Cardiac muscle cell (in vitro differentiated cells and primary cell): ENCODE measurements around the gene CEP63. TPM values are rescaled to one million over a fixed set of nuclear protein-coding genes. Genes with fewer than 3 reads are reported as not detected.

Source experiments
- DNase-seq, 2 donors: peaks; one replicate each; pipeline versions ENCODE4 v3.0.0 to v3.0.0-alpha.2; 2010 to 2017; ENCODE audit warnings: low read depth in 1 of 2, low spot score in 1 of 2
- H3K27ac ChIP-seq: fragments of 200-600 bp; sonication (generic); 2 replicates; pipeline ENCODE4 v1.5.1; 2016
- H3K27me3 ChIP-seq: fragments of 200-600 bp; sonication (generic); 2 replicates; pipeline ENCODE4 v1.6.0; 2016; ENCODE audit warnings: control low read depth
- H3K36me3 ChIP-seq: fragments of 200-600 bp; sonication (generic); 2 replicates; pipeline ENCODE4 v1.5.1; 2016; ENCODE audit warnings: control low read depth
- H3K4me1 ChIP-seq: fragments of 200-600 bp; sonication (generic); 2 replicates; pipeline ENCODE4 v1.8.1; 2017; ENCODE audit warnings: low read depth, mild to moderate bottlenecking, mixed run types
- H3K4me3 ChIP-seq: fragments of 200-600 bp; sonication (generic); 2 replicates; pipeline ENCODE4 v1.5.1; 2016; ENCODE audit warnings: mild to moderate bottlenecking
- H3K9me3 ChIP-seq: fragments of 200-600 bp; sonication (generic); 2 replicates; pipeline ENCODE4 v1.5.1; 2017; ENCODE audit warnings: low read depth, mild to moderate bottlenecking, control low read depth
- polyA plus RNA-seq: library from polyadenylated mRNA; unstranded; fragments of >200 nt; fragmentation: Nextera tagmentation; extraction: Ambion mirVana; gene quantifications from 2 replicates; pipeline ENCODE4 v1.2.1, GENCODE V29; 2016
- total RNA-seq: library from RNA; depleted of rRNA; stranded (reverse); fragments of >200 nt; gene quantifications from 2 replicates; pipeline ENCODE4 v1.2.3, GENCODE V29; 2016
- TF ChIP-seq, protein P1 (sequence below): IDR thresholded peaks from 2 replicates; pipeline ENCODE4 v1.5.1; 2012; ENCODE audit warnings: low read depth, mild to moderate bottlenecking, low read length

The CEP63 gene
- total RNA-seq (19.9 and 51.2 TPM in 2 replicates), polyA plus RNA-seq (36.6 and 46.4 TPM in 2 replicates)

DNA sequence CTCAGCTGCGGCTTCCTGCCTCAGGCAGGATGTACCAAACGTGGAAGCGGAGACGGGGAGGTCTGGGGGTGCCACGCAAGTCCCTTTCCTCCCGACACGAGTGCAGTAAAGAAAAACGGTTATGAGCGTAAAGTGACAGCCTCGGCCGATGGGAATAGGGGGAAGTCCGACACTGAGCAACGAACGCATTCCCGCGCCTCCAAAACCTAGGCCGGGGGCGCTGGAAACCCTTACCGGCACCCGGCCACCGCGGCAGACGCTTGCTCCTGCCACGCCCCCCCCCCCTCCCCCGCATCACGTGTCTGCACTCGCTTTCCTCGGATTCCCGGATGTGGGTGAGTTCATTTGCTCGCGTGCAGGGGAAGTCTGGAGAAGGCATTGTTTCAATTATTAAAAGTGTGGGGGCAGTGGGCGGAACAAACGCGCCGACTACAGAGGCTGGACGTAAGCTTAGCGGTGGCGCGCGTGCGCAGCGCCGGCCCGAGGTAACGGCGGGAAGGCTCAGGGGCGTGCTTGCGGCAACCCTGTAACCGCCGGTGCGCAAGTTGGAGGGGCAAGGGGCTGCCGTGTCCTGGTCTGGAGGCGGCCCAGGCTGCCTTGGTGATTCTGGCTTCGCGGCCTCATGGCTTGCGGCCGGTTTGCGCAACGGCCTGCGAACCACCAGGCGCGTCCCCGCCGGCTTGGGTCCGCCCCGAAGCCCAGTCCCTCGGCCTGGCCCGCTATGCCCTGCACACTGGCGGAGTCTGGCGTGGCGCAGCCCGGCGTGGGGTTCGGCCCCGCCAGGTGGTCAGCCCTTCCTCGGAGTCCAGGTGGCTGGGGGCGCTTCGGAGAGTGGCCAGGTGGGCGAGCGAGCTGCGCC lies at the start of gene CEP63, which contains the start of gene ANAPC13:
TSS of gene CEP63 (plus strand) at position 340 of the 859 bp plus-strand sequence. CDS start 9,264 bp downstream, outside the sequence.
TSS of gene ANAPC13 (minus strand) at position 268 of the 859 bp plus-strand sequence. CDS start 3,081 bp downstream, outside the sequence.
- H3K27me3 ChIP-seq = no peaks in the 10 kb centered on the region
- peaks cover 17% of the 10 kb centered on the region for H3K4me1 ChIP-seq
- no peaks in the 10 kb centered on the region for H3K9me3 ChIP-seq
- H3K27ac ChIP-seq = peak within 1 kb of the TSS; percentile 91
- DNase-seq = peak; percentile 97 to 100
- peaks cover 15% of the 10 kb centered on the region for H3K36me3 ChIP-seq
- TF ChIP-seq, protein P1, sequence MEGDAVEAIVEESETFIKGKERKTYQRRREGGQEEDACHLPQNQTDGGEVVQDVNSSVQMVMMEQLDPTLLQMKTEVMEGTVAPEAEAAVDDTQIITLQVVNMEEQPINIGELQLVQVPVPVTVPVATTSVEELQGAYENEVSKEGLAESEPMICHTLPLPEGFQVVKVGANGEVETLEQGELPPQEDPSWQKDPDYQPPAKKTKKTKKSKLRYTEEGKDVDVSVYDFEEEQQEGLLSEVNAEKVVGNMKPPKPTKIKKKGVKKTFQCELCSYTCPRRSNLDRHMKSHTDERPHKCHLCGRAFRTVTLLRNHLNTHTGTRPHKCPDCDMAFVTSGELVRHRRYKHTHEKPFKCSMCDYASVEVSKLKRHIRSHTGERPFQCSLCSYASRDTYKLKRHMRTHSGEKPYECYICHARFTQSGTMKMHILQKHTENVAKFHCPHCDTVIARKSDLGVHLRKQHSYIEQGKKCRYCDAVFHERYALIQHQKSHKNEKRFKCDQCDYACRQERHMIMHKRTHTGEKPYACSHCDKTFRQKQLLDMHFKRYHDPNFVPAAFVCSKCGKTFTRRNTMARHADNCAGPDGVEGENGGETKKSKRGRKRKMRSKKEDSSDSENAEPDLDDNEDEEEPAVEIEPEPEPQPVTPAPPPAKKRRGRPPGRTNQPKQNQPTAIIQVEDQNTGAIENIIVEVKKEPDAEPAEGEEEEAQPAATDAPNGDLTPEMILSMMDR = no peak
- H3K4me3 ChIP-seq = peak within 1 kb of the TSS; percentile 69

DNA sequence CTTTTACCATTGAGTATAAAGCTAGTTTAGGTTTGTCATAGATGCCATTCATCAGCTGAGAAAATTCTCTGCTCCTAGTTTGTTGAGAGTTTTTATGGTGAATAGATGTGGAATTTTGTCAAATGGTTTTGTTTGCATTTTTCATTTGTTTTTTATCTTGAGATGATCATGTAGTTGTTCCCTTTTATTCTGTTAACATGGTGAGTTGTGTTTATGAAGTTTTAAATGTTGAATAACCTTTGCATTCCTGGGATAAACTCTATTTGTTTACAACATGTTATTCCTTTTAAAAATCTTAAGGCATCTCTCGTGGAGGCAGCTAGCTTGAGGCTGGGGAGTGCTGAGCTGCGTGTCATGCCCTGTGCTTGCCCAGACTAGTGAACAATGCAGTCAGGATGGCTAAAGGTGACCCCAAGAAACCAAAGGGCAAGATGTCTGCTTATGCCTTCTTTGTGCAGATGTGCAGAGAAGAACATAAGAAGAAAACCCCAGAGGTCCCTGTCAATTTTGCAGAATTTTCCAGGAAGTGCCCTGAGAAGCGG lies 48.6 kb upstream of the CEP63 start:
- peaks cover 3% of the 10 kb centered on the region for H3K4me1 ChIP-seq
- no peaks in the 10 kb centered on the region for H3K27me3 ChIP-seq
- no peak for DNase-seq
- H3K27ac ChIP-seq = no peak overlapping the region
- TF ChIP-seq, protein P1 = no peak
- no peak overlapping the region for H3K4me3 ChIP-seq
- H3K36me3 ChIP-seq = no peaks in the 10 kb centered on the region
- no peaks in the 10 kb centered on the region for H3K9me3 ChIP-seq

DNA sequence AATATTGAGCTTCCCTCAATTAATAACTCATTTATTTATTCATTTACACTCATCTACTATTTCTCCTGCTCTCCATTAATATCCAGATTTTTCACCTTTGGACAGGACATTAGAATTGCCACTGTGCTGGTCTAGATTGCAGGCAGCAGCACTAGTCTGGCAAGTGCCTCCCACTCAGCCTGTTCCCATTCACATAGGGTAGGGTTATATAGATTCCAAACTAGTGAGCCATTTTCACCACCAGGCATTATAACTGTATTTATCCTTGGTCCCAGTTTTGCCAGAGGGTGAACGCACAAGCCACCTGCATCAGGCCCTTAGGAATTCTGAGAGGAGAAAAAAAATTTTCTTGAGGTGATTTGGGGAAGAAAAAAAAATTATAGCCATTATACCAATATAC lies 44.5 kb upstream of the CEP63 start:
- no peaks in the 10 kb centered on the region for H3K27me3 ChIP-seq
- TF ChIP-seq, protein P1 = no peak

DNA sequence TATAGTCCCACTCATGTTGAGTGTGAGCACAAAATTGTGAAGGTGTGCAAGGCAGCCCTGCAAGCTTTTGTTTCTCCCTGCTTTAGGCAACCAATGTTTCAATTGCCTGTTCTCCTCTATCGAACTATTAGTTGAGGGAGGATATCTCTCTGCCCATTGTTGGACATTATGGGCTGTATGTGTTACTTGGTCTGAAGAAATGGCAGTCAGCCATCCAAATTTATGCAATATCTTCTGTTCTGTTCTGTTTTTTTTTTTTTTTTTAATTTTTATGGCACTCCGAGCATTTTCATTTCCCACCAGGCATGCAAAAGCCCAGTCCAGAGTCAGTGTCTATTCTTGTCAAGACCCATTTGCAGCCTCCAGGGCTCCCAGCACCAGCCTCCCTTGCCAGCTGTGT lies 44.0 kb upstream of the CEP63 start:
- TF ChIP-seq, protein P1 = no peak
- no peak overlapping the region for H3K27ac ChIP-seq
- H3K4me1 ChIP-seq = no peaks in the 10 kb centered on the region
- no peaks in the 10 kb centered on the region for H3K27me3 ChIP-seq
- H3K4me3 ChIP-seq = no peak overlapping the region
- no peaks in the 10 kb centered on the region for H3K9me3 ChIP-seq
- peak in 1 of 2 donors; percentile 48 for DNase-seq
- no peaks in the 10 kb centered on the region for H3K36me3 ChIP-seq

More for the DNA sequence above, 44.5 kb upstream of the CEP63 start:
- Histone ChIP-seq H3K27ac (no peak overlapping the region), H3K36me3 (no peaks in the 10 kb centered on the region), H3K4me1 (no peaks in the 10 kb centered on the region), H3K4me3 (no peak overlapping the region), H3K9me3 (no peaks in the 10 kb centered on the region)
- DNase-seq = no peak

DNA sequence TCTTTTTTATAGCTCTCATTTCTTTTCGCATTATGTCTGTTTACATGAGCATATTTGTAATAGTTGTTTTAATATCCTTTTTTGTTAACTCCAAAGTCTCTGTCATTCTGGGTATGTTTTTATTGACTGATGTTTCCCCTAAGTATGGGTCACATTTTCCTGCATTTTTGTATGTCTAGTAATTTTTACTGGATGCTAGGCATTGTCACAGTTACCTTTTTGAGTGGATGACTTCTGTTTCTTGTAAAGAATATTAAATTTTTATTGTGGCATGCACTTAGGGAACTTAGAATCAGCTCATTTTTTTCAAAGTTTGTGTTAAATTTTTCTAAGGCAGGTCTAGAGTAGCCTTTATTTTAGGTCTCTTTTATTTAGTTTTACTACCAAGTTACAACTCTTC lies 40.8 kb upstream of the CEP63 start:
- TF ChIP-seq, protein P1 = no peak
- Histone ChIP-seq H3K36me3 (no peaks in the 10 kb centered on the region), H3K4me3 (no peak overlapping the region), H3K4me1 (no peaks in the 10 kb centered on the region), H3K27ac (no peak overlapping the region), H3K27me3 (no peaks in the 10 kb centered on the region), H3K9me3 (no peaks in the 10 kb centered on the region)
- no peak for DNase-seq
